Trophoblast cell (in vitro differentiated cells and primary cell): Measurements from ENCODE around the gene SEMA5A.

Experiments
- DNase-seq, 2 donors: peaks; one replicate each; pipeline ENCODE4 v3.0.0-alpha.2; 2016
- H2AFZ ChIP-seq: 2 replicates; pipeline ENCODE4 v1.6.1; 2013; ENCODE audit warnings: low read length, moderate library complexity, mild to moderate bottlenecking; ENCODE audit not compliant: insufficient read depth, poor library complexity
- H2AK5ac ChIP-seq: 2 replicates; pipeline ENCODE4 v1.6.1; 2013; ENCODE audit warnings: mild to moderate bottlenecking, low read length
- H2BK120ac ChIP-seq: 2 replicates; pipeline ENCODE4 v1.6.1; 2013; ENCODE audit warnings: low read length, mild to moderate bottlenecking, moderate library complexity; ENCODE audit not compliant: insufficient read depth, poor library complexity
- H2BK12ac ChIP-seq: 2 replicates; pipeline ENCODE4 v1.6.1; 2013; ENCODE audit warnings: mild to moderate bottlenecking, low read length, moderate library complexity
- H2BK5ac ChIP-seq: 2 replicates; pipeline ENCODE4 v1.6.1; 2013; ENCODE audit warnings: low read length, low read depth, moderate library complexity, mild to moderate bottlenecking; ENCODE audit not compliant: poor library complexity
- H3K14ac ChIP-seq: 2 replicates; pipeline ENCODE4 v1.6.1; 2013; ENCODE audit warnings: mild to moderate bottlenecking, low read length
- H3K18ac ChIP-seq: 2 replicates; pipeline ENCODE4 v1.6.1; 2013; ENCODE audit warnings: mild to moderate bottlenecking, low read length
- H3K23ac ChIP-seq: 2 replicates; pipeline ENCODE4 v1.6.1; 2013; ENCODE audit warnings: low read length
- H3K27ac ChIP-seq: 2 replicates; pipeline ENCODE4 v1.5.1; 2013; ENCODE audit warnings: low read depth, mild to moderate bottlenecking, inconsistent platforms, low read length, moderate library complexity
- H3K27me3 ChIP-seq: 2 replicates; pipeline ENCODE4 v1.6.1; 2013; ENCODE audit warnings: inconsistent platforms, mild to moderate bottlenecking, low read length, moderate library complexity; ENCODE audit not compliant: insufficient read depth
- H3K36me3 ChIP-seq, 2 experiments: 1 replicate in 1 of 2; 2 replicates in 1 of 2; pipeline ENCODE4 v1.6.1; 2013; ENCODE audit warnings: low read length in 2 of 2, mild to moderate bottlenecking in 2 of 2, moderate library complexity in 1 of 2; ENCODE audit not compliant: insufficient read depth in 2 of 2, control insufficient read depth in 1 of 2
- H3K4ac ChIP-seq: 2 replicates; pipeline ENCODE4 v1.6.1; 2013; ENCODE audit warnings: low read depth, mild to moderate bottlenecking, low read length, moderate library complexity
- H3K4me1 ChIP-seq, 2 experiments: 1 replicate in 1 of 2; 2 replicates in 1 of 2; pipeline ENCODE4 v1.6.1; 2013; ENCODE audit warnings: low read length in 2 of 2, mild to moderate bottlenecking in 2 of 2, moderate library complexity in 1 of 2; ENCODE audit not compliant: insufficient read depth in 2 of 2, control insufficient read depth in 1 of 2
- H3K4me2 ChIP-seq: 2 replicates; pipeline ENCODE4 v1.6.1; 2013; ENCODE audit warnings: inconsistent platforms, mild to moderate bottlenecking, low read length, moderate library complexity
- H3K4me3 ChIP-seq: 2 replicates; pipeline ENCODE4 v1.5.1; 2013; ENCODE audit warnings: mild to moderate bottlenecking, low read depth, low read length, inconsistent platforms
- H3K79me1 ChIP-seq: one replicate; pipeline ENCODE4 v1.6.1; 2013; ENCODE audit warnings: low read length
- H3K79me2 ChIP-seq: 2 replicates; pipeline ENCODE4 v1.6.1; 2013; ENCODE audit warnings: low read length, mild to moderate bottlenecking; ENCODE audit not compliant: control insufficient read depth, insufficient read depth, poor library complexity
- H3K9ac ChIP-seq: 2 replicates; pipeline ENCODE4 v1.6.1; 2013; ENCODE audit warnings: mild to moderate bottlenecking, low read length
- H3K9me3 ChIP-seq: 2 replicates; pipeline ENCODE4 v1.6.1; 2013; ENCODE audit warnings: low read depth, mild to moderate bottlenecking, control low read depth, inconsistent platforms, low read length; ENCODE audit not compliant: insufficient read depth
- H4K12ac ChIP-seq: 2 replicates; pipeline ENCODE4 v1.6.1; 2013; ENCODE audit warnings: low read depth, mild to moderate bottlenecking, low read length, moderate library complexity
- H4K8ac ChIP-seq: 2 replicates; pipeline ENCODE4 v1.6.1; 2013; ENCODE audit warnings: low read depth, mild to moderate bottlenecking, low read length, moderate library complexity
- H4K91ac ChIP-seq: one replicate; pipeline ENCODE4 v1.6.1; 2013; ENCODE audit warnings: low read depth, mild to moderate bottlenecking, low read length, moderate library complexity
- WGBS: extraction: QIAGEN DNeasy Blood & Tissue Kit; methylation state at CpG from one replicate; pipeline ENCODE4 v1.1.7; 2013; ENCODE audit warnings: missing lambda C conversion rate; ENCODE audit not compliant: insufficient read length, insufficient coverage; ENCODE audit errors: extremely low coverage; 5-methylcytosine and 5-hydroxymethylcytosine counted together

Gene SEMA5A

GRCh38 chr5:9056046-9056445 lies 489.8 kb downstream of the SEMA5A start:
- Histone ChIP-seq H3K27ac (no peak overlapping the region), H3K4ac (no peak overlapping the region), H2BK5ac (no peak overlapping the region), H4K12ac (no peak overlapping the region), H3K9me3 (no peaks in the 10 kb centered on the region), H3K14ac (no peak overlapping the region), H3K9ac (no peak overlapping the region), H3K79me1 (no peaks in the 10 kb centered on the region), H2BK12ac (no peak overlapping the region), H3K4me3 (no peak overlapping the region), H2AK5ac (no peak overlapping the region), H2BK120ac (no peak overlapping the region), H4K91ac (no peak overlapping the region), H3K36me3 (peaks cover 21 to 31% of the 10 kb centered on the region in 2 experiments), H3K27me3 (no peaks in the 10 kb centered on the region), H4K8ac (no peak overlapping the region), H3K79me2 (no peaks in the 10 kb centered on the region), H2AFZ (no peak overlapping the region), H3K23ac (no peak overlapping the region), H3K4me1 (peaks cover 0 to 3% of the 10 kb centered on the region in 2 experiments), H3K18ac (no peak overlapping the region), H3K4me2 (no peak overlapping the region)
- no peak for DNase-seq
- WGBS: no CpG with 5 or more reads among the region's 4 CpGs

GRCh38 chr5:9054821-9055589 lies 490.9 kb downstream of the SEMA5A start:
- no peak overlapping the region for H4K91ac ChIP-seq
- no peak overlapping the region for H2AK5ac ChIP-seq
- no peak overlapping the region for H3K14ac ChIP-seq
- H3K4me1 ChIP-seq: no peaks in the 10 kb centered on the region
- H3K9me3 ChIP-seq: no peaks in the 10 kb centered on the region
- no peak overlapping the region for H3K18ac ChIP-seq
- H3K23ac ChIP-seq: no peak overlapping the region
- H4K12ac ChIP-seq: no peak overlapping the region
- no peak overlapping the region for H3K4me2 ChIP-seq
- H2BK5ac ChIP-seq: no peak overlapping the region
- no peaks in the 10 kb centered on the region for H3K79me1 ChIP-seq
- no peak overlapping the region for H3K27ac ChIP-seq
- H3K9ac ChIP-seq: no peak overlapping the region
- no peak overlapping the region for H4K8ac ChIP-seq
- WGBS: no CpG with 5 or more reads among the region's 3 CpGs
- no peak overlapping the region for H3K4me3 ChIP-seq
- H2AFZ ChIP-seq: no peak overlapping the region
- H3K79me2 ChIP-seq: no peaks in the 10 kb centered on the region
- H3K36me3 ChIP-seq: peaks cover 19 to 30% of the 10 kb centered on the region in 2 experiments
- no peak overlapping the region for H2BK120ac ChIP-seq
- H3K4ac ChIP-seq: no peak overlapping the region
- no peaks in the 10 kb centered on the region for H3K27me3 ChIP-seq
- no peak for DNase-seq
- H2BK12ac ChIP-seq: no peak overlapping the region

GRCh38 chr5:9054322-9054721 lies 491.6 kb downstream of the SEMA5A start:
- Histone ChIP-seq H2BK12ac (no peak overlapping the region), H3K18ac (no peak overlapping the region), H3K36me3 (peaks cover 21 to 35% of the 10 kb centered on the region in 2 experiments), H4K91ac (no peak overlapping the region), H3K4me1 (no peaks in the 10 kb centered on the region), H2AK5ac (no peak overlapping the region), H3K27ac (no peak overlapping the region), H3K9ac (no peak overlapping the region), H2BK5ac (no peak overlapping the region), H3K23ac (no peak overlapping the region), H3K9me3 (no peaks in the 10 kb centered on the region), H3K79me2 (no peaks in the 10 kb centered on the region), H3K4me3 (no peak overlapping the region), H3K4ac (no peak overlapping the region), H3K27me3 (no peaks in the 10 kb centered on the region), H4K8ac (no peak overlapping the region), H2AFZ (no peak overlapping the region), H2BK120ac (no peak overlapping the region), H3K79me1 (no peaks in the 10 kb centered on the region), H3K14ac (no peak overlapping the region), H3K4me2 (no peak overlapping the region), H4K12ac (no peak overlapping the region)
- DNase-seq: no peak
- WGBS: no CpG with 5 or more reads among the region's 6 CpGs

GRCh38 chr5:9052421-9052820 lies 493.5 kb downstream of the SEMA5A start:
- Histone ChIP-seq H2AK5ac (no peak overlapping the region), H3K36me3 (peaks cover 28 to 48% of the 10 kb centered on the region in 2 experiments), H3K79me1 (no peaks in the 10 kb centered on the region), H3K4me3 (no peak overlapping the region), H2BK12ac (no peak overlapping the region), H3K14ac (no peak overlapping the region), H4K8ac (no peak overlapping the region), H3K23ac (no peak overlapping the region), H3K4me2 (no peak overlapping the region), H4K91ac (no peak overlapping the region), H3K4me1 (no peaks in the 10 kb centered on the region), H3K9me3 (no peaks in the 10 kb centered on the region), H3K9ac (no peak overlapping the region), H3K18ac (no peak overlapping the region), H3K4ac (no peak overlapping the region), H2BK120ac (no peak overlapping the region), H3K27ac (no peak overlapping the region), H3K27me3 (no peaks in the 10 kb centered on the region), H4K12ac (no peak overlapping the region), H2AFZ (no peak overlapping the region), H2BK5ac (no peak overlapping the region), H3K79me2 (no peaks in the 10 kb centered on the region)
- no CpG with 5 or more reads among the region's 4 CpGs for WGBS
- no peak for DNase-seq
